Measurements from ENCODE around the gene RALGAPA2. TPM values are rescaled to one million over a fixed set of nuclear protein-coding genes. Genes with fewer than 3 reads are reported as not detected.
A peak's percentile ranks its signal among the peaks of the same experiment; 100 is the strongest.

Gene RALGAPA2
- total and polyA plus RNA-seq, 8 donors = 34.5 to 79.8 (median 43.1) TPM

DNA sequence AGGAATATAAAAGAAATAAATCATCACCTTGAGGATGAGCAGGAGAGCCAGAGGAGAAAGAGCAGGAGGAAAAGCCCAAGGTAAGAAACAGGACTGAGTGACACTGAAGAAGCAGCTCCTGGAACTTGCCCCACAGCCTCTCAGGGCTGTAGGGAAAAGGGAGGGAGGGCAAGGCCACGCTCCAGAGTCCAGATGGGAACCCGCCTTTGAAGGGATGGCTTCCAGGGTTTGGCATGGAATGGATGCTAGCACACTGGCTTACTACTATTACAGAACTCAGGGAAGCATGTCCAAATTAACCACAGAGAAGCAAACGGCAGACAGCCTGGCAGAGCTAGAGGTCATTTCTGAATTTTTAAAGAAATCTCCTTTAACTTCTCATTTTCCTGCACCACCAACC lies 26.8 kb downstream of the RALGAPA2 start:
- intact Hi-C loops (cut with DNase I) = no loop called here
- TF ChIP-seq, protein P1, sequence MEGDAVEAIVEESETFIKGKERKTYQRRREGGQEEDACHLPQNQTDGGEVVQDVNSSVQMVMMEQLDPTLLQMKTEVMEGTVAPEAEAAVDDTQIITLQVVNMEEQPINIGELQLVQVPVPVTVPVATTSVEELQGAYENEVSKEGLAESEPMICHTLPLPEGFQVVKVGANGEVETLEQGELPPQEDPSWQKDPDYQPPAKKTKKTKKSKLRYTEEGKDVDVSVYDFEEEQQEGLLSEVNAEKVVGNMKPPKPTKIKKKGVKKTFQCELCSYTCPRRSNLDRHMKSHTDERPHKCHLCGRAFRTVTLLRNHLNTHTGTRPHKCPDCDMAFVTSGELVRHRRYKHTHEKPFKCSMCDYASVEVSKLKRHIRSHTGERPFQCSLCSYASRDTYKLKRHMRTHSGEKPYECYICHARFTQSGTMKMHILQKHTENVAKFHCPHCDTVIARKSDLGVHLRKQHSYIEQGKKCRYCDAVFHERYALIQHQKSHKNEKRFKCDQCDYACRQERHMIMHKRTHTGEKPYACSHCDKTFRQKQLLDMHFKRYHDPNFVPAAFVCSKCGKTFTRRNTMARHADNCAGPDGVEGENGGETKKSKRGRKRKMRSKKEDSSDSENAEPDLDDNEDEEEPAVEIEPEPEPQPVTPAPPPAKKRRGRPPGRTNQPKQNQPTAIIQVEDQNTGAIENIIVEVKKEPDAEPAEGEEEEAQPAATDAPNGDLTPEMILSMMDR (IDR thresholded peaks at IDR 0.05) = no peak
- no peak overlapping the region for H3K27ac ChIP-seq
- no peaks in the 10 kb centered on the region for H3K27me3 ChIP-seq
- ATAC-seq (no peak), DNase-seq (no peak)
- H3K4me3 ChIP-seq = no peak overlapping the region
- H3K36me3 ChIP-seq = no peaks in the 10 kb centered on the region
- H3K4me1 ChIP-seq = peaks cover 0 to 81% of the 10 kb centered on the region in 2 donors
- no peaks in the 10 kb centered on the region for H3K9me3 ChIP-seq

DNA sequence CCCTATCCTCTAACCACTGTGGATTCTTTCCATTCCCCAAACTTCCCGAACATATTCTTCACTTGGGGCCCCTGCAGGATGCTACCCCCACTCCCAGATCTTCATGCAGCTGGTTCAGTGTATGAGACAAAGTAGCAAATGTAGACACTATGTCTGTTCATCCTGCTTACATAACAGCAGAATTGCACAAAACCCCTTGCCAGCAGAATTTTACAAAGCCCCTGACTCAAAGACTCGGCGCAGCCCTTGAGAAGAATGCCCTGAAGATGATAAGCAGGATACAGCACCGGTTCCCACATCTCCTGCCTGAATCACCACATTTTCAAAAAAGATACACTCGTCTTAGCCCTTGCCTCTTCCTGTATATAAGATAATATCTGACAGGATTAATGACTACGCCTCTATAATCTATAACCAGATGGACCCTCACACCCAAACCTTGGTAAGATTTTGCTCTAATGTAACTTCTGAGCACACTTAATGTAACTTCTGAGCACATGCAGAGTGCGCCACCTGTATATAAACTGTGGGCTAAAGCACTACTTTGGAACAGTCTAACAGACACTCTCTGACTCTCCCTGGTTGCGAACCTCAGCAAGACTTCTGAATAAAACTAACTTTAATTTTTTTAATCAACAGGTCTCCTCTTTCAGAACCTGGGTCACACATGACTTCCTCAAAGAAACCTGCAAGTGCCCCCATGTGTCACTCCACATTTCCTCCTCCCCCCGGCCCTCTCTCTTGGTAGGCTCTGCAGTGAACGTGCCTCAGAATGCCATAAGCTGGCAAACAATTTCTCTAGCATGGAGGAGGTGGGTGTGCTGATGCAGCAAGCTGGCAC lies 28.7 kb downstream of the RALGAPA2 start:
- Histone ChIP-seq H3K4me1 (peaks cover 0 to 82% of the 10 kb centered on the region in 2 donors), H3K27me3 (no peaks in the 10 kb centered on the region), H3K36me3 (peaks cover 0 to 15% of the 10 kb centered on the region in 2 donors), H3K27ac (peak overlapping the region in 1 of 2 donors; percentile 13), H3K9me3 (no peaks in the 10 kb centered on the region), H3K4me3 (no peak overlapping the region)
- ATAC-seq (no peak), DNase-seq (no peak)
- intact Hi-C loops (cut with DNase I) = no loop called here
- TF ChIP-seq, protein P1 (IDR thresholded peaks at IDR 0.05) = no peak

DNA sequence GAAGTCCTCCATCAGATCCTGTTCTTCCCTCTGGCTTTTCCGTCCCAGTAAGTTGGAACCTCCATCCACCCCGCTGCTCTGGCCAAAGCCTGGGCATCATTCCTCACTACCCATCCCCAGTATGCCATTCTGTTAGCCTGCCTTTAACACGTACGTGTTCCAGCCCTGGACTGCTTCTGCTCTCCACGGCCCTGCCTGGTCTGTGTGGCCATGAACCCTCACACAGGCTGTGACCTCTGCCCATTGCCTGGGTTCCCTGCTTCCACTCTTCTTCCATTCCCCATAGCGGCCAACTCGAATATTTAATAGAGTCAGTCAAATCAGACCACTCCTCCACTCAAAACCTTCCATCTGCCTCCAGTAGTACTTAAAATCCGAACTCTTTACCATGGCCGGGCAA lies 29.4 kb downstream of the RALGAPA2 start:
- peaks cover 0 to 82% of the 10 kb centered on the region in 2 donors for H3K4me1 ChIP-seq

DNA sequence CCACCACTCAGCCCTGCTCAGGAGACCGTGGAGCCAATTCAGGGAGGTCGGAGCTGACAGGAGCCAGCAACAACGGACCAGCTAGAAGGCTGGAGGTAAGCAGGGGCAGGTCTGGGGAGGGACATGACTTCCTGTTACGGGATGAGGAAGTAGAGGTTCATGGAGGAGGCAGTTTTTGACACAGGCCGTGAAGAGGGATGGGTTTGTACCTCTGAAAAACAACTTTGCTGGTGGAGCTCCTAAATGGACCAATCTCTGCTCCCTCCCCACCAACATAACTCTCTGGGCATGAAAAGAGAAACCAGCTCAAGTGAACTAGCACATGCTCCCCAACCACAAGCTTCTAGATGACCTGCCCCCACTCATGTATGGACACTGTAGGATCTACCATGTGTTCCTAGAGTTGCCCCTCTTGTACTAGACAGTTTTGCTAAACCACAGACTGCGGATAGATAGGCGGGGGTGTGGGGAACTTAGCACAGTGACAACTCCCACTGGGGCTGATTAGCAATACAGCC lies 31.4 kb downstream of the RALGAPA2 start:
- peak; percentile 32 for ATAC-seq

More for the DNA sequence above, 29.4 kb downstream of the RALGAPA2 start:
- DNase-seq (no peak), ATAC-seq (no peak)
- Histone ChIP-seq H3K27me3 (no peaks in the 10 kb centered on the region), H3K4me3 (no peak overlapping the region), H3K36me3 (peaks cover 0 to 22% of the 10 kb centered on the region in 2 donors), H3K27ac (peak overlapping the region in 1 of 2 donors; percentile 13), H3K9me3 (no peaks in the 10 kb centered on the region)
- intact Hi-C loops (cut with DNase I) = no loop called here
- TF ChIP-seq, protein P1 (IDR thresholded peaks at IDR 0.05) = no peak

DNA sequence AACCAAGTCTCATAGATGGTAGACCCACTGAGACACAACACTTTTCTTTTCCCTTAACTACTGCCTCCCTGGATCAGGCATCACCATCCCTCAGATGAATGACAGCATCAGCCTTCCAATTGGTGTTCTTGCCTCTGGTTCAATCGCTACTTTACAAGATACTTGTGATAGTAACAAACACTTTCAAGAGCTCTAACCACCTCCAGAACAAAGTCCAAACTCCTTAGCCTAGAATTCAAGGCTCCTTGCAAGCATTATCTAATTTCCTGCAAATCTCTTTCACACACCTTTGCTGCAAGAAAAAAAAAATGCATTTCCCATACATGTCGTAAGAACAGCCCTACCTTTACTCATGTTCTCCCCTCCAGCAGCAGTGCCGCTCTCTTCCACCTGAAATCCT lies 33.1 kb downstream of the RALGAPA2 start:
- intact Hi-C loops (cut with DNase I) = no loop called here
- H3K4me1 ChIP-seq = peaks cover 0 to 47% of the 10 kb centered on the region in 2 donors
- DNase-seq = no peak
- H3K27me3 ChIP-seq = no peaks in the 10 kb centered on the region
- ATAC-seq = no peak
- no peak overlapping the region for H3K27ac ChIP-seq
- TF ChIP-seq, protein P1 (IDR thresholded peaks at IDR 0.05) = no peak
- H3K9me3 ChIP-seq = no peaks in the 10 kb centered on the region
- no peak overlapping the region for H3K4me3 ChIP-seq
- H3K36me3 ChIP-seq = peaks cover 0 to 28% of the 10 kb centered on the region in 2 donors

More for the DNA sequence above, 31.4 kb downstream of the RALGAPA2 start:
- H3K9me3 ChIP-seq = no peaks in the 10 kb centered on the region
- H3K27ac ChIP-seq = peak overlapping the region in 1 of 2 donors; percentile 50
- peaks cover 0 to 65% of the 10 kb centered on the region in 2 donors for H3K4me1 ChIP-seq
- DNase-seq = no peak
- intact Hi-C loops (cut with DNase I) = no loop called here
- no peaks in the 10 kb centered on the region for H3K27me3 ChIP-seq
- TF ChIP-seq, protein P1 (IDR thresholded peaks at IDR 0.05) = no peak
- no peak overlapping the region for H3K4me3 ChIP-seq
- peaks cover 0 to 28% of the 10 kb centered on the region in 2 donors for H3K36me3 ChIP-seq
